ENCODE measurements around the gene LEMD2.

The LEMD2 gene

GRCh38 chr6:33754222-33754621 lies 34.7 kb downstream of the LEMD2 start:
- DNase-seq, result no peak

GRCh38 chr6:33752646-33753015 lies 36.3 kb downstream of the LEMD2 start:
- DNase-seq, result no peak

- no peak for DNase-seq
Measured at GRCh38 chr6:33751771-33752645, 36.9 kb downstream of the LEMD2 start.

GRCh38 chr6:33750244-33750991 lies 38.5 kb downstream of the LEMD2 start:
- DNase-seq, result no peak

- DNase-seq, result no peak
Measured at GRCh38 chr6:33749401-33749800, 39.5 kb downstream of the LEMD2 start.

- DNase-seq, result no peak
Measured at GRCh38 chr6:33748841-33749240, 40.1 kb downstream of the LEMD2 start.

GRCh38 chr6:33747823-33748222 lies 41.1 kb downstream of the LEMD2 start:
- DNase-seq, result no peak

- no peak for DNase-seq
Measured at GRCh38 chr6:33746651-33747100, 42.3 kb downstream of the LEMD2 start, which contains the start of gene IP6K3. Gene IP6K3, minus strand, starts transcription at chr6:33746905. Its CDS starts 11,429 bp downstream, at chr6:33735476.

GRCh38 chr6:33746036-33746600 lies 42.8 kb downstream of the LEMD2 start:
- no peak for DNase-seq

GRCh38 chr6:33745548-33745947 lies 43.4 kb downstream of the LEMD2 start:
- no peak for DNase-seq

- DNase-seq, result no peak
Measured at GRCh38 chr6:33744895-33745546, 43.9 kb downstream of the LEMD2 start.

GRCh38 chr6:33744001-33744848 lies 44.7 kb downstream of the LEMD2 start:
- peak; percentile 59 for DNase-seq

GRCh38 chr6:33742837-33743236 lies 46.1 kb downstream of the LEMD2 start:
- no peak for DNase-seq

GRCh38 chr6:33742092-33742491 lies 46.8 kb downstream of the LEMD2 start:
- DNase-seq, result no peak

- no peak for DNase-seq
Measured at GRCh38 chr6:33740794-33741193, 48.1 kb downstream of the LEMD2 start.

GRCh38 chr6:33740204-33740608 lies 48.7 kb downstream of the LEMD2 start:
- DNase-seq, result no peak

GRCh38 chr6:33739571-33739970 lies 49.4 kb downstream of the LEMD2 start:
- no peak for DNase-seq

- DNase-seq, result no peak
Measured at GRCh38 chr6:33738879-33739278, 50.1 kb downstream of the LEMD2 start.

GRCh38 chr6:33738153-33738552 lies 50.8 kb downstream of the LEMD2 start:
- DNase-seq, result no peak

GRCh38 chr6:33737267-33738026 lies 51.5 kb downstream of the LEMD2 start:
- DNase-seq, result no peak

- no peak for DNase-seq
Measured at GRCh38 chr6:33735216-33735615, 53.7 kb downstream of the LEMD2 start.

- DNase-seq, result no peak
Measured at GRCh38 chr6:33733709-33734007, 55.3 kb downstream of the LEMD2 start.

Data from CD4-positive, alpha-beta T cell treated with Interferon gamma for 1 hour (primary cell).